SK-N-SH (cell line): ENCODE data around the gene FGGY.

Experiments used
- FOSL2 ChIP-seq: IDR thresholded peaks from 2 replicates; pipeline ENCODE4 v1.4.0; 2012; ENCODE audit warnings: low read depth, mild to moderate bottlenecking, moderate library complexity, borderline replicate concordance
- JUND ChIP-seq: IDR thresholded peaks from 2 replicates; pipeline ENCODE4 v1.4.0; 2012
- MEF2A ChIP-seq: IDR thresholded peaks from 2 replicates; pipeline ENCODE4 v1.4.0; 2012; ENCODE audit warnings: low read depth, borderline replicate concordance
- POLR2AphosphoS5 ChIP-seq: IDR thresholded peaks from 2 replicates; pipeline ENCODE4 v1.6.1; 2012; ENCODE audit warnings: low read depth, low read length
- RFX5 ChIP-seq: IDR thresholded peaks from 2 replicates; pipeline ENCODE4 v1.6.1; 2012; ENCODE audit warnings: mild to moderate bottlenecking, improper control_type of control experiment, low read length
- TF ChIP-seq, protein P1 (sequence below): fragments of 200-600 bp; sonication (generic); IDR thresholded peaks from 2 replicates; pipeline ENCODE4 v1.6.1; 2017; ENCODE audit warnings: antibody characterized with exemption, mild to moderate bottlenecking, moderate library complexity

DNA sequence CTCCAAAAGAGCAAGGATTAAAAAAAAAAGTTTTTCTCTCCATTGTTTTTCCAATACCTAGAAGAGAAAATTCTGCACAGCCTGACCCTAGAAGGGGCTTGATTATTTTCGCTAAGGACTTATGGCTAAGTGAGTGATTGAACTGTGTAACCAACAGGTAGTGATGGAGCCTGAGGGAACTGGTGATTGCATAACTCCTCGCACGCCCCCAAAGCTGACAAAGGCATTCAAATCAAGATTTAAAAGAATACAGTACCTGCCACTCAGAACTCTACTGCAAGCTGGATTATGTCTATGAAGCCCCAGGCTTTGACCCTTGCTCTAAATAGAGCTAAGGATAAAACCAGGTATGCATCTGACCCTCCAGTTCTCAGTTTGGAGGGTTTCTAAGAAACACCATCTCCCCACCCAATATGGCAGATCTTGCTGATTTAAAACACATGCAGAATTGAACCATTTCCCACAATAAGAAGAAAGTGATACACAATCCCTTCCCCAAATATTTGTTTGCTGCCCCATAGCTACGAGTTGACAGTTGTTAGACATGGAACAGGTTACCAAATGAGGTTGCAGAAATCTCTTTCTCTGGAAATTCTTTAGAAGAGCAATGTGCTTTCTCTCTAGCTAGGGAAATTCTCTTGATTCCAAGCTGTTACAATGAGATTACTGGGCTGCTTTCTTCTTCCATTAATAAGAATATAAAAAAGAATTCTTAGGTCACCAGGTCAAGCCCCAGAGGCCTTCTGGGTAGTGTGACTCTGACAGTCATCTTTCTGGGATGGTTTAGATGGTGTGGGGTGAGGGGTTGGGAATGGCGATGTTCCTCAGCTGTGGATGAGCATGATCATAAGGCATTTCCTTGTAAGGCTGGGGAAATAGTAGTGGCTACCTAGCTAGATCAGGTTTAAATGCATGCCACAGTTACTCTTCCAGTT lies 35.1 kb downstream of the FGGY start:
- TF ChIP-seq, protein P1, sequence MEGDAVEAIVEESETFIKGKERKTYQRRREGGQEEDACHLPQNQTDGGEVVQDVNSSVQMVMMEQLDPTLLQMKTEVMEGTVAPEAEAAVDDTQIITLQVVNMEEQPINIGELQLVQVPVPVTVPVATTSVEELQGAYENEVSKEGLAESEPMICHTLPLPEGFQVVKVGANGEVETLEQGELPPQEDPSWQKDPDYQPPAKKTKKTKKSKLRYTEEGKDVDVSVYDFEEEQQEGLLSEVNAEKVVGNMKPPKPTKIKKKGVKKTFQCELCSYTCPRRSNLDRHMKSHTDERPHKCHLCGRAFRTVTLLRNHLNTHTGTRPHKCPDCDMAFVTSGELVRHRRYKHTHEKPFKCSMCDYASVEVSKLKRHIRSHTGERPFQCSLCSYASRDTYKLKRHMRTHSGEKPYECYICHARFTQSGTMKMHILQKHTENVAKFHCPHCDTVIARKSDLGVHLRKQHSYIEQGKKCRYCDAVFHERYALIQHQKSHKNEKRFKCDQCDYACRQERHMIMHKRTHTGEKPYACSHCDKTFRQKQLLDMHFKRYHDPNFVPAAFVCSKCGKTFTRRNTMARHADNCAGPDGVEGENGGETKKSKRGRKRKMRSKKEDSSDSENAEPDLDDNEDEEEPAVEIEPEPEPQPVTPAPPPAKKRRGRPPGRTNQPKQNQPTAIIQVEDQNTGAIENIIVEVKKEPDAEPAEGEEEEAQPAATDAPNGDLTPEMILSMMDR = no peak
- TF ChIP-seq MEF2A (no peak), JUND (no peak), RFX5 (no peak), FOSL2 (no peak), POLR2AphosphoS5 (no peak)
